Retinal pigment epithelial cell (primary cell): ENCODE data around the gene TOMM5.

Source experiments
- DNase-seq: peaks from one replicate; pipeline ENCODE4 v3.0.0-alpha.2; 2010; ENCODE audit warnings: low read depth
- H3K4me3 ChIP-seq: 2 replicates; pipeline ENCODE4 v1.5.1; 2011; ENCODE audit warnings: mild to moderate bottlenecking, low read length, control low read depth, moderate library complexity
- TF ChIP-seq, protein P1 (sequence below): conservative IDR thresholded peaks from 2 replicates; pipeline ENCODE4 v1.5.1; 2011; ENCODE audit warnings: low read depth, low read length, control low read depth, inconsistent platforms

The TOMM5 gene

DNA sequence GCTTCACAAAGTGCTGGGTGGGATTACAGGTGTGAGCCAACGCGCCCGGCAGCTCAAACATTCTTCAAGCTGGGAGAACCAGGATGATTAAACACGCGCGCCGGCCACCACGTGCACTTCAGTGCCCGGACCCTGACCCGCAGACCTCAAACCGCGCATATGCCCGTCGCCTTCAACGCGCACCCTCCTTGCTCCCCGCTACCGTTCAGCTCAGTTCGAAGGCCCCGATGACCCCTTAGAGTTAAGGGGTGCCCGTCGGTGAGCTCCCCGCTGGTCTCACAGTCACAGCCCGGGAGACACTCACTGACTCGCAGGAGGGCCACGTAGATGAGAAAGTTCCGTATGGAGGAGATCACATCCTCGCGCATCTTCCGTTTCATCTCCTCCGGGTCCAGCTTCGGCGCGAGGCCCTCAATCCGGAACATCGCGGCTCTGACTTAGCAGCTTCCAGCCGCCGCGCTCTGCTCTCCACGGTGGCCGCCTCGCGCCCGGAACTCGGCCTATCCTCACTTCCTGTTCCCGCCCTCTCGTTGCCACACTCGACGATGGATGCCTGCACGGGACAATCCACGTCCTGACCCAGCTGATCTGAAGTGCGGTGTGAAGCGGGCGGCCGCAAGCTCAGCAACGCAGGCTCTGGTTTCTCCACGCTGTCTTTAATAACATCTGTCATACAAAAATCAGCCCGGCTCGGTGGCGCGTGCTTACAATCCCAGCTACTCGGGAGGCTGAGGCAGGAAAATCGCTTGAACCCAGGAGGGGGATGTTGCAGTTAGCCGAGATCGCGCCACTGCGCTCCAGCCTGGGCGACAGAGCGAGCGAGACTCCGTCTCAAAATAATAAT, at the start of gene TOMM5:
TOMM5 (minus strand) TSS at position 490 of the 844 bp plus-strand sequence; CDS start at position 425, 65 bp downstream.
- peak; percentile 80 for DNase-seq
- H3K4me3 ChIP-seq: peak within 1 kb of the TSS; percentile 93
- TF ChIP-seq, protein P1, sequence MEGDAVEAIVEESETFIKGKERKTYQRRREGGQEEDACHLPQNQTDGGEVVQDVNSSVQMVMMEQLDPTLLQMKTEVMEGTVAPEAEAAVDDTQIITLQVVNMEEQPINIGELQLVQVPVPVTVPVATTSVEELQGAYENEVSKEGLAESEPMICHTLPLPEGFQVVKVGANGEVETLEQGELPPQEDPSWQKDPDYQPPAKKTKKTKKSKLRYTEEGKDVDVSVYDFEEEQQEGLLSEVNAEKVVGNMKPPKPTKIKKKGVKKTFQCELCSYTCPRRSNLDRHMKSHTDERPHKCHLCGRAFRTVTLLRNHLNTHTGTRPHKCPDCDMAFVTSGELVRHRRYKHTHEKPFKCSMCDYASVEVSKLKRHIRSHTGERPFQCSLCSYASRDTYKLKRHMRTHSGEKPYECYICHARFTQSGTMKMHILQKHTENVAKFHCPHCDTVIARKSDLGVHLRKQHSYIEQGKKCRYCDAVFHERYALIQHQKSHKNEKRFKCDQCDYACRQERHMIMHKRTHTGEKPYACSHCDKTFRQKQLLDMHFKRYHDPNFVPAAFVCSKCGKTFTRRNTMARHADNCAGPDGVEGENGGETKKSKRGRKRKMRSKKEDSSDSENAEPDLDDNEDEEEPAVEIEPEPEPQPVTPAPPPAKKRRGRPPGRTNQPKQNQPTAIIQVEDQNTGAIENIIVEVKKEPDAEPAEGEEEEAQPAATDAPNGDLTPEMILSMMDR: no peak

DNA sequence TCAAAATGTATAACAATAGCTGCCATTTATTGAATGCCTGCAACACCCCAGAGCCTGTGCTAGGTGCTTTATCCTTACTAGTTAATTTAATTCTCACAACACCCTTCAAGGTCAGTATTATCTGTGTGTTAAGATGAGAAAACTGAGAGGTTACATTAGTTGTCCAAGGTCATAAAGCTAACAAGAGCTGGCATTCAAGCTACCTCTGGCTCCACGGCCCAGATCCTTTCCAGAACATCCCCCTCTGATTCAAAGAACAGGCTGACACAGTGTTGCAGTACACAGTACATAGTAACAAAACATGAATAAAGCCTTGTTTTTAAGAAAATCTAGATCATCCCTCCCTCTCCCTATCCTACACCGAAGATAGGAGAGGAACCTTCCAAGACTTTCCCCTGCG, 48.9 kb upstream of the TOMM5 start:
- TF ChIP-seq, protein P1: no peak
- no peak for DNase-seq
- H3K4me3 ChIP-seq: no peak overlapping the region

DNA sequence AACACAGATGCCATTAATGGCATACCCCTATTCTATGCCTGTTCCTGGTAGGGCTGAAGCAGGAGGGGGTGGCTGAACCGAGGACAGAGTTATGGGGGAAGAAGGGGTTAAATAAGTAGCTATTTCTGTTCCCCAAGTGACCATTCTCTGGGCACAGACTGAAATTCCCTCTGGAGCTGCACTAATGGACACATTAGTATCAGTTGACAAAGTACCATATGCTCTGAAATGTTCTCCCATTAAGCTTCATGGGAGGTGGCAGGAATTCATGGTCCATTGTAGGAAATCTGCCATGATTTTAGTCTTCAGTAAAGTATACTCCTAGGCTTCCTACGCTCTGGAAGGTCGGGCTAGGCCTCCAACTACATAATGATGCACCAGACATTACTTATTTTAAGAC, 47.8 kb upstream of the TOMM5 start:
- no peak overlapping the region for H3K4me3 ChIP-seq
- TF ChIP-seq, protein P1: no peak
- DNase-seq: no peak

DNA sequence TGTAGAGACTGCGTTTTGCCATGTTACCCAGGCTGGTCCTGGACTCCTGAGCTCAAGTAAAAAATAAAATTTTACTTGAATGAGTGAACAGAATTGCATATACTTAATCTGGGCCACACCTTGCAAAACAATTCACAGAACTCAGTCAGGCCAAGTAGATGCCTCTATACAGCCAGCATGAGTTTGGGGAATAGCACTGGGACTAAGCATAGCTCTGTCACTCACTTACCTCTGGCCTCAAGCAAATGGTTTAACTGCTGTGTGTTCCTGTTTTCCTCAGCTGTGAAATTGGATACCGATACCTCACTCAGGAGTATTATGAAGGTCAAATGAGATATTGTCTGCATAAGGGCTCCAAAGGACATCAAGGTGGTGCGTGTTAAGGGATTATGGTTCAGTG, 47.4 kb upstream of the TOMM5 start:
- TF ChIP-seq, protein P1: no peak
- H3K4me3 ChIP-seq: no peak overlapping the region
- no peak for DNase-seq

DNA sequence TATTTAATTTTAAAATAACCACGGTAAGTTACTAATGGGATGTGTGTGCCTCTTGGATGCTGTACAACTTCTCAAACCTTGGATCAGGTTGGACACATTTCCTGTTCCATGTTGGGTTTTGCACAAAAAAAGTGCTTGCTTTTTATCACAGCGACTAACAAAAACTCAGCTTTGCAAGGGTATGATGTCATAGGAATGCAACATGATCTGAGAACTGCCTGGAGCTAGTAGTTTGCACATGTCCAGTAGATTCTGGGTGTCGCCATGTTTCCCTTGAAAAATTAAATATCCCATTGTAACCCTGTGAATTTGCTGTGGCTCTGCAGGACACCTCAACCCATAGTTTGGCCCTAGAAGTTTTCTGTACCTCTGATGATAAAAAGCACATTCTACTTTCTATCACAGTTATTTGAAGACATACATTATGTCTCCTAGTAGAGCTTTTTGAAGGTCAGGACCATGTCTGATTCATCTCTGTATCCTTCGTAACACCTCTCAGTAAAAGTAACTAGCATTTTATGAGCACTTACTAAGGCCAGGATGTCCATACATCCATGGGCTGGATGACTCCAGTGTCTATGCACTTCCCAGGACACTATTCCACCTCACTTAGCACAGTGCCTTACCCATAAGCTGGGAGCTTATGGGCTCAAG, 46.8 kb upstream of the TOMM5 start:
- no peak overlapping the region for H3K4me3 ChIP-seq
- DNase-seq: no peak
- TF ChIP-seq, protein P1: no peak

DNA sequence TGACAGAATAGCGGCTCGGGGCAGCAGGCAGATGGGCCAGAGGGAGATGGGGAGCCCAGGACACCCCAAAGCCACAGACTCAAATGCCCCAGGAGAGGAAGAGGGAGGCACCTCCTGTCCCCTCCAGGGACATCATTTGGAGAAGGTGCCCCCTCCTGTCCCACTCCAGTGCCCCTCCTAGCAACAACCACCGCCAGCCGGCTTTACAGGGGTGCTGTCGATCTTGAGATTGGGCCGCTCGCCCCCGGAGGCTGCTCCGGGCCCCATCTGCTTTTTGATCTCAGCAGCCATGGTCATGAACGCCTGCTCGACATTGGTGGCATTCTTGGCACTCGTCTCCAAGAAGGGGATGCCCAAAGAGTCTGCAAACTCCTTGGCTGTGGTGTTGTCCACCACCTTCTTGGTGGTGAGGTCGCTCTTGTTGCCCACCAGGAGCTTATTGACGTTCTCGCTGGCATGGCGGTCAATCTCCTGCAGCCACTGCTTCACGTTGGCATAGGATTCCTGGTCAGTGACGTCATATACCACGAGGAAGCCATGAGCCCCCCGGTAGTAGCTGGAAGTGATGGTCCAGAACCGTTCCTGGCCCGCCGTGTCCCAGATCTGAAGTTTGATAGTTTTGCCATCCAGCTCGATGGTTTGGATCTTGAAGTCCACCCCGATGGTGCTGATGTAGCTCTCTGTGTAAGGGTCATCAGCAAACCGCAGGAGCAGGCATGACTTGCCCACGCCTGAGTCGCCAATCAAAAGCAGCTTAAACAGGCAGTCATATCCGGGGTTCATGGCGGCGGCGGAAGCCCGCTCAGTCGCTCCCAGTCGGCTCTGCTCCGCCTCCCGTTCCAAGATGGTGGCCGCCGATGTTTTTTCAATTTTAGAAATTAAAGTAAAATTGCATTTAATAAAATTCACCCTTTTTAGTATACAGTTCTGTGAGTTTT, 44.4 kb upstream of the TOMM5 start:
- H3K4me3 ChIP-seq: no peak overlapping the region
- DNase-seq: no peak
- TF ChIP-seq, protein P1: no peak
